HepG2 (cell line): ENCODE measurements around the gene PRR12. TPM values are rescaled to one million over a fixed set of nuclear protein-coding genes. Genes with fewer than 3 reads are reported as not detected.

Experiments used
- CENPT ChIP-seq: sonication (generic); formaldehyde crosslinking; IDR thresholded peaks from 2 replicates; pipeline ENCODE4 v1.8.0; 2022; ENCODE audit warnings: low read depth, mild to moderate bottlenecking, moderate library complexity, missing genetic modification reagents
- EP300 ChIP-seq, 3 experiments: sonication (generic) in 1 of 3; formaldehyde crosslinking in 1 of 3; IDR thresholded peaks; 2 replicates each; pipeline versions ENCODE4 v1.5.1 to v1.6.1; 2011 to 2020; ENCODE audit warnings: low read depth in 2 of 3, low read length in 2 of 3, borderline replicate concordance in 1 of 3, improper control_type of control experiment in 1 of 3, mild to moderate bottlenecking in 1 of 3, missing genetic modification reagents in 1 of 3, moderate library complexity in 1 of 3
- GPN1 ChIP-seq: sonication (generic); formaldehyde crosslinking; IDR thresholded peaks from 2 replicates; pipeline ENCODE4 v1.5.1; 2020; ENCODE audit warnings: missing genetic modification reagents, borderline replicate concordance
- GTF3A ChIP-seq: sonication (generic); formaldehyde crosslinking; conservative IDR thresholded peaks from 2 replicates; pipeline ENCODE4 v1.4.0; 2020; ENCODE audit warnings: mild to moderate bottlenecking, missing genetic modification reagents
- MTF2 ChIP-seq: sonication (generic); formaldehyde crosslinking; IDR thresholded peaks from 2 replicates; pipeline ENCODE4 v1.5.0; 2020; ENCODE audit warnings: missing genetic modification reagents, borderline replicate concordance
- MXI1 ChIP-seq: IDR thresholded peaks from 3 replicates; pipeline ENCODE4 v1.6.1; 2012; ENCODE audit warnings: low read depth, low read length, inconsistent platforms, borderline replicate concordance
- PCBP1 ChIP-seq: fragments of 200-400 bp; formaldehyde crosslinking; IDR thresholded peaks from 2 replicates; pipeline ENCODE4 v1.6.1; 2017; ENCODE audit warnings: mild to moderate bottlenecking, low read depth, low read length, borderline replicate concordance
- SMARCE1 ChIP-seq: fragments of 450-650 bp; IDR thresholded peaks from 2 replicates; pipeline ENCODE4 v1.6.1; 2017; ENCODE audit warnings: borderline replicate concordance
- ZNF121 ChIP-seq: sonication (generic); formaldehyde crosslinking; IDR thresholded peaks from 2 replicates; pipeline ENCODE4 v1.5.0; 2020; ENCODE audit warnings: mild to moderate bottlenecking, missing genetic modification reagents
- ZNF17 ChIP-seq: sonication (generic); formaldehyde crosslinking; IDR thresholded peaks from 2 replicates; pipeline ENCODE4 v1.5.0; 2020; ENCODE audit warnings: mild to moderate bottlenecking, missing genetic modification reagents
- ZNF251 ChIP-seq: sonication (generic); formaldehyde crosslinking; IDR thresholded peaks from 2 replicates; pipeline ENCODE4 v1.9.0; 2021; ENCODE audit warnings: mild to moderate bottlenecking, missing genetic modification reagents
- ZNF773 ChIP-seq: sonication (generic); formaldehyde crosslinking; IDR thresholded peaks from 2 replicates; pipeline ENCODE4 v1.4.0; 2020; ENCODE audit warnings: missing genetic modification reagents, borderline replicate concordance
- polyA plus RNA-seq, 8 experiments: library from polyadenylated mRNA; depleted of rRNA in 3 of 8; stranded (reverse) in 7 of 8; unstranded in 1 of 8; fragments of >200 nt; fragmentation: Illumina TruSeq in 4 of 8; extraction: Trizol in 4 of 8; gene quantifications; 2 replicates each; pipeline versions ENCODE4 v1.2.1 to v1.2.3, GENCODE V29; 2011 to 2016; ENCODE audit warnings: low read depth in 4 of 8, missing spikeins in 1 of 8, mixed read lengths in 1 of 8; ENCODE audit not compliant: insufficient read depth in 1 of 8
- total RNA-seq, 5 experiments: library from RNA; depleted of rRNA; stranded (reverse); fragments of >200 nt; fragmentation: Illumina TruSeq; extraction: Trizol; gene quantifications; 2 replicates each; pipeline ENCODE4 v1.2.3, GENCODE V29; 2016; ENCODE audit warnings: low read depth in 1 of 5
- TF ChIP-seq, protein P1 (sequence below): sonication (generic); formaldehyde crosslinking; IDR thresholded peaks from 2 replicates; pipeline ENCODE4 v1.4.0; 2020; ENCODE audit warnings: missing genetic modification reagents
- TF ChIP-seq, protein P2 (sequence below): sonication (generic); formaldehyde crosslinking; conservative IDR thresholded peaks from 2 replicates; pipeline ENCODE4 v1.4.0; 2020; ENCODE audit warnings: missing genetic modification reagents
- TF ChIP-seq, protein P3 (sequence below): sonication (generic); formaldehyde crosslinking; IDR thresholded peaks from 2 replicates; pipeline ENCODE4 v1.4.0; 2020; ENCODE audit warnings: missing genetic modification reagents

Gene PRR12
- total and polyA plus RNA-seq, 2 of the 13 experiments (the other 11 are each of a cell fraction or from before 2014, with no cell fraction given), result 0.62 to 1.5 TPM

DNA sequence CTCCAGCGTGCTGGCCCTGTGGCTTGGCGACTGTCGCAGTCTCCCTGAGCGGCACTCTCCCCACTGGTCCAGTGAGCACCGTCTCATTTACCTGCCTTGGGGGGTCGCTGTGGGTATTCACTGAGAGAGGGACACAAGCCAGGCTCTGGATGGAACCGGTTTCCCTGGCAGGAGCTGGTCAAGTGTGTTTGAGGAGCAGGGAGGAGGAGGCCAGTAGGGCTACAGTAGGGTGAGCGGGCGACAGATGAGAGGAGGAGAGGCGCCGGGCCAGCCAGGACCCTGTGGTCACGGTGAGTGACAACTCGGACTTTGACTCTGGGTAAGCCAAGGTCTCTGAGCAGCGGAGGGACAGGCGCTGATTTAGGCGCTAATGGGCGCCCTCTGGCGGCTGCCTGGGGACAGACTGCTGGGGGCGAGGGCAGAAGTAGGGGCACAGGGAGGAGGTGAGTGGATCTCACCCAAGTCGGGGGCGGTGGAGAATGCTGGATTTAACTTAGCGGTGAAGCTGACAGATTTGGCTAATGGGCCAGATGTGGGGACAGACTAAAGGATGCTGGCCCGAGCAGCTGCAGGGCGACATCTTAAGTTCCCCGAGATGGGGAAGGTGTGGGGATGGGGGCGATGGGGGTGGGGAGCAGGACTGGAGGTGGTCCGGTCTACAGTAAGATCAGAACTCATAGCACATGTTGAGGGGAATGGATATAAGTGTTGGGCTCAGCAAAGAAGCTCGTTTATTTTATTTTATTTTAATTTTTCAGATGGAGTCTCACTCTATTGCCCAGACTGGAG is 81.3 kb downstream of the PRR12 start (continued):
- TF ChIP-seq, protein P1, sequence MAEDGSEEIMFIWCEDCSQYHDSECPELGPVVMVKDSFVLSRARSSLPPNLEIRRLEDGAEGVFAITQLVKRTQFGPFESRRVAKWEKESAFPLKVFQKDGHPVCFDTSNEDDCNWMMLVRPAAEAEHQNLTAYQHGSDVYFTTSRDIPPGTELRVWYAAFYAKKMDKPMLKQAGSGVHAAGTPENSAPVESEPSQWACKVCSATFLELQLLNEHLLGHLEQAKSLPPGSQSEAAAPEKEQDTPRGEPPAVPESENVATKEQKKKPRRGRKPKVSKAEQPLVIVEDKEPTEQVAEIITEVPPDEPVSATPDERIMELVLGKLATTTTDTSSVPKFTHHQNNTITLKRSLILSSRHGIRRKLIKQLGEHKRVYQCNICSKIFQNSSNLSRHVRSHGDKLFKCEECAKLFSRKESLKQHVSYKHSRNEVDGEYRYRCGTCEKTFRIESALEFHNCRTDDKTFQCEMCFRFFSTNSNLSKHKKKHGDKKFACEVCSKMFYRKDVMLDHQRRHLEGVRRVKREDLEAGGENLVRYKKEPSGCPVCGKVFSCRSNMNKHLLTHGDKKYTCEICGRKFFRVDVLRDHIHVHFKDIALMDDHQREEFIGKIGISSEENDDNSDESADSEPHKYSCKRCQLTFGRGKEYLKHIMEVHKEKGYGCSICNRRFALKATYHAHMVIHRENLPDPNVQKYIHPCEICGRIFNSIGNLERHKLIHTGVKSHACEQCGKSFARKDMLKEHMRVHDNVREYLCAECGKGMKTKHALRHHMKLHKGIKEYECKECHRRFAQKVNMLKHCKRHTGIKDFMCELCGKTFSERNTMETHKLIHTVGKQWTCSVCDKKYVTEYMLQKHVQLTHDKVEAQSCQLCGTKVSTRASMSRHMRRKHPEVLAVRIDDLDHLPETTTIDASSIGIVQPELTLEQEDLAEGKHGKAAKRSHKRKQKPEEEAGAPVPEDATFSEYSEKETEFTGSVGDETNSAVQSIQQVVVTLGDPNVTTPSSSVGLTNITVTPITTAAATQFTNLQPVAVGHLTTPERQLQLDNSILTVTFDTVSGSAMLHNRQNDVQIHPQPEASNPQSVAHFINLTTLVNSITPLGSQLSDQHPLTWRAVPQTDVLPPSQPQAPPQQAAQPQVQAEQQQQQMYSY, result 0 out of 2 replicates have a peak, but pooled peaks have one; percentile 36
- TF ChIP-seq, protein P2, sequence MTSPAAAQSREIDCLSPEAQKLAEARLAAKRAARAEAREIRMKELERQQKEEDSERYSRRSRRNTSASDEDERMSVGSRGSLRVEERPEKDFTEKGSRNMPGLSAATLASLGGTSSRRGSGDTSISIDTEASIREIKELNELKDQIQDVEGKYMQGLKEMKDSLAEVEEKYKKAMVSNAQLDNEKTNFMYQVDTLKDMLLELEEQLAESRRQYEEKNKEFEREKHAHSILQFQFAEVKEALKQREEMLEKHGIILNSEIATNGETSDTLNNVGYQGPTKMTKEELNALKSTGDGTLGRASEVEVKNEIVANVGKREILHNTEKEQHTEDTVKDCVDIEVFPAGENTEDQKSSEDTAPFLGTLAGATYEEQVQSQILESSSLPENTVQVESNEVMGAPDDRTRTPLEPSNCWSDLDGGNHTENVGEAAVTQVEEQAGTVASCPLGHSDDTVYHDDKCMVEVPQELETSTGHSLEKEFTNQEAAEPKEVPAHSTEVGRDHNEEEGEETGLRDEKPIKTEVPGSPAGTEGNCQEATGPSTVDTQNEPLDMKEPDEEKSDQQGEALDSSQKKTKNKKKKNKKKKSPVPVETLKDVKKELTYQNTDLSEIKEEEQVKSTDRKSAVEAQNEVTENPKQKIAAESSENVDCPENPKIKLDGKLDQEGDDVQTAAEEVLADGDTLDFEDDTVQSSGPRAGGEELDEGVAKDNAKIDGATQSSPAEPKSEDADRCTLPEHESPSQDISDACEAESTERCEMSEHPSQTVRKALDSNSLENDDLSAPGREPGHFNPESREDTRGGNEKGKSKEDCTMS (CRISPR knock-in tag), result no peak
- no peak for TF ChIP-seq GPN1 (CRISPR knock-in tag)
- TF ChIP-seq EP300 (IDR thresholded peaks at IDR 0.05; ENCODE audit: low read depth in 2 of 2, low read length in 2 of 2), result peak in 1 of 2 experiments; percentile 5; a peak in 1 of 4 replicates
- TF ChIP-seq EP300 (CRISPR knock-in tag; IDR thresholded peaks at IDR 0.05; ENCODE audit: borderline replicate concordance), result peak; percentile 62; the same call in 1 of the 2 replicates
- TF ChIP-seq SMARCE1, result no peak
- TF ChIP-seq MXI1, result peak; percentile 70; the same call in 1 of the 3 replicates
- no peak for TF ChIP-seq ZNF251 (CRISPR knock-in tag)
- no peak for TF ChIP-seq CENPT
- TF ChIP-seq MTF2 (CRISPR knock-in tag), result no peak
- 0 out of 2 replicates have a peak, but pooled peaks have one; percentile 7 for TF ChIP-seq ZNF121
- TF ChIP-seq PCBP1, result 0 out of 2 replicates have a peak, but pooled peaks have one; percentile 52
- no peak for TF ChIP-seq GTF3A
- TF ChIP-seq ZNF17, result no peak
- no peak for TF ChIP-seq ZNF773 (CRISPR knock-in tag)
- TF ChIP-seq, protein P3, sequence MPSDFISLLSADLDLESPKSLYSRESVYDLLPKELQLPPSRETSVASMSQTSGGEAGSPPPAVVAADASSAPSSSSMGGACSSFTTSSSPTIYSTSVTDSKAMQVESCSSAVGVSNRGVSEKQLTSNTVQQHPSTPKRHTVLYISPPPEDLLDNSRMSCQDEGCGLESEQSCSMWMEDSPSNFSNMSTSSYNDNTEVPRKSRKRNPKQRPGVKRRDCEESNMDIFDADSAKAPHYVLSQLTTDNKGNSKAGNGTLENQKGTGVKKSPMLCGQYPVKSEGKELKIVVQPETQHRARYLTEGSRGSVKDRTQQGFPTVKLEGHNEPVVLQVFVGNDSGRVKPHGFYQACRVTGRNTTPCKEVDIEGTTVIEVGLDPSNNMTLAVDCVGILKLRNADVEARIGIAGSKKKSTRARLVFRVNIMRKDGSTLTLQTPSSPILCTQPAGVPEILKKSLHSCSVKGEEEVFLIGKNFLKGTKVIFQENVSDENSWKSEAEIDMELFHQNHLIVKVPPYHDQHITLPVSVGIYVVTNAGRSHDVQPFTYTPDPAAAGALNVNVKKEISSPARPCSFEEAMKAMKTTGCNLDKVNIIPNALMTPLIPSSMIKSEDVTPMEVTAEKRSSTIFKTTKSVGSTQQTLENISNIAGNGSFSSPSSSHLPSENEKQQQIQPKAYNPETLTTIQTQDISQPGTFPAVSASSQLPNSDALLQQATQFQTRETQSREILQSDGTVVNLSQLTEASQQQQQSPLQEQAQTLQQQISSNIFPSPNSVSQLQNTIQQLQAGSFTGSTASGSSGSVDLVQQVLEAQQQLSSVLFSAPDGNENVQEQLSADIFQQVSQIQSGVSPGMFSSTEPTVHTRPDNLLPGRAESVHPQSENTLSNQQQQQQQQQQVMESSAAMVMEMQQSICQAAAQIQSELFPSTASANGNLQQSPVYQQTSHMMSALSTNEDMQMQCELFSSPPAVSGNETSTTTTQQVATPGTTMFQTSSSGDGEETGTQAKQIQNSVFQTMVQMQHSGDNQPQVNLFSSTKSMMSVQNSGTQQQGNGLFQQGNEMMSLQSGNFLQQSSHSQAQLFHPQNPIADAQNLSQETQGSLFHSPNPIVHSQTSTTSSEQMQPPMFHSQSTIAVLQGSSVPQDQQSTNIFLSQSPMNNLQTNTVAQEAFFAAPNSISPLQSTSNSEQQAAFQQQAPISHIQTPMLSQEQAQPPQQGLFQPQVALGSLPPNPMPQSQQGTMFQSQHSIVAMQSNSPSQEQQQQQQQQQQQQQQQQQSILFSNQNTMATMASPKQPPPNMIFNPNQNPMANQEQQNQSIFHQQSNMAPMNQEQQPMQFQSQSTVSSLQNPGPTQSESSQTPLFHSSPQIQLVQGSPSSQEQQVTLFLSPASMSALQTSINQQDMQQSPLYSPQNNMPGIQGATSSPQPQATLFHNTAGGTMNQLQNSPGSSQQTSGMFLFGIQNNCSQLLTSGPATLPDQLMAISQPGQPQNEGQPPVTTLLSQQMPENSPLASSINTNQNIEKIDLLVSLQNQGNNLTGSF (CRISPR knock-in tag), result no peak
